Measurements from ENCODE around the gene DCHS1.

The DCHS1 gene

DNA sequence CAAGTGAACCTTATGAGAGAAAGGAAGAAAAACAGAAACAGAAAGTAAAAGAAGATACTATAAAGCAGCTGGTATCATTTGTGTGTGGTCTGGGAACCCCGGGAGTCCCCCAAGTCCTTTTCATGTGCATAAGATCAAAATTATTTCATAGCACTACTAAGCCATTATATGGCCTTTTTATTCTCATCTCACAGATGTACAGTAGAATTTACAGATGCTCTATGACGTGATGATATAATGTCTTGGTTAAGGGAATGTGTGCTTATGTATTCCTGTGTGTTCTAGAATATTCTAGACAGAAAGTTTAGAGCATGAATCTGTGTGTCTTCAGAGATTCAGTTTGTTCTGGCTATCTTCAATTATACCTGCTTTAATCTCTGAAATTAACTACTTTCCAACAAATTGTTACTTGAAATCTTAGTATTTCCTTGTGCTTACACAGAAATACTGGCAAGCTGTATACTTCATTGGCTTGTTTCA, 27.8 kb downstream of the DCHS1 start:
- DNase-seq (ENCODE audit: low read depth), result no peak

DNA sequence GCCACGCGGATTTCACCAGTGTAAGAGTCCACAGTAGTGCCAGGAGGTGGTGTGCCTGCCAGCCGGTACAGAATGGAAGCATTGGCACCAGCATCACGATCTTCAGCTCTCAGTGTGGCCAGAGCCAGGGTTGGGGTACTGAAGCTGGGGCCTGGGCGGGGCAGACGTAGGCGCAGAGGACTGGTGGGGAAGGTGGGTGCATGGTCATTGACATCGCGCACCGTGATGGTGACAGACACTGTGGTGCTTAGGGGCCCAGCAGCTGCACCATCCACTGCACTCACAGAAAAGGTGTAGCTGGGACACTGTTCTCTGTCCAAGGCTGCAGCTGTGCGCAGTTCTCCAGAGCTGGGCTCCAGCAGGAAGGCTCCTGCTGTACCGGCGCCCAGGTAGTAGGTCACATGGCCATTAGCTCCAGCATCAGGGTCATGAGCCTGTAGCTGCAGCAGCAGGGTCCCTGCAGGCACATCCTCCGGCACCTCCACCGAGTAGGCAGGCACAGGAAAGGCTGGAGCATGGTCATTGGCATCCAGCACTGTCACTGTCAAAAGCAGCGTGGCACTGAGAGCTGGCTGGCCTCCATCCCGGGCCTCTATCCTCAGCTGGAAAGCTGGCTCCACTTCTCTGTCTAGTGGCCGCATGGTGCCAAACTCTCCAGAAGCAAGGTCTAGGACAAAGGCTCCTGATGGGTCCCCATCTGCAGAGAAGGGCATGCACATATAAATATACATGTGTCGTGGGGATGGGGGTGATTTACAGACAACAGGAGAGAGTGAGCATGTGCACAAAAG, 28.4 kb downstream of the DCHS1 start:
- DNase-seq (ENCODE audit: low read depth), result no peak

DNA sequence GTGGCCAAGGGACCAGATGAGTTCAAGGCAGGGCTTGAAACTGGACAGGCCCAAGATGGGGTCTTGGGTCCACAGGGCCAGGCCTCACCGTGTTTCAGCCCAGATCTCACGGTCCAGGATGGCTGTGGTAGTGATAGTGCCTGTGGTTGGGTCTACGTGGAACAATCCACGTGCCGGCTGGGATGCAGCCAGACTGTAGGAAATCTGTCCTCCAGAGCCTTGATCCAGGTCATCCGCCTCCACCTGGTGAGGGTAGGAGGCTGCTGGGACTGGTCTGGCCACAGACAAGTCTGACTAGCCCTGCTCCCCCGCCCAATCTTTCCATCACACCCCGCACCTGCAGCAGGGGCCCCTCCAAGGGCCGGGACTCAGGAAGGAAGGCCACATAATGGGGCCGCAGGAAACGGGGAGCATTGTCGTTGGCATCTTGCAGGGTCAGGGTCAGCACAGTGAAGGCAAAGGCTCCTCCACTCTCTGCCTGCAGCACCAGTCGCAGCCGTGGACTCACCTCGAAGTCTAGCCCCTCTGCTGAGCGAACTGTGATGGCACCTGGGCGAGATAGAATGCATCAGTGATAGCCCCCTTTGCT, 29.7 kb downstream of the DCHS1 start:
- DNase-seq (ENCODE audit: low read depth), result no peak

DNA sequence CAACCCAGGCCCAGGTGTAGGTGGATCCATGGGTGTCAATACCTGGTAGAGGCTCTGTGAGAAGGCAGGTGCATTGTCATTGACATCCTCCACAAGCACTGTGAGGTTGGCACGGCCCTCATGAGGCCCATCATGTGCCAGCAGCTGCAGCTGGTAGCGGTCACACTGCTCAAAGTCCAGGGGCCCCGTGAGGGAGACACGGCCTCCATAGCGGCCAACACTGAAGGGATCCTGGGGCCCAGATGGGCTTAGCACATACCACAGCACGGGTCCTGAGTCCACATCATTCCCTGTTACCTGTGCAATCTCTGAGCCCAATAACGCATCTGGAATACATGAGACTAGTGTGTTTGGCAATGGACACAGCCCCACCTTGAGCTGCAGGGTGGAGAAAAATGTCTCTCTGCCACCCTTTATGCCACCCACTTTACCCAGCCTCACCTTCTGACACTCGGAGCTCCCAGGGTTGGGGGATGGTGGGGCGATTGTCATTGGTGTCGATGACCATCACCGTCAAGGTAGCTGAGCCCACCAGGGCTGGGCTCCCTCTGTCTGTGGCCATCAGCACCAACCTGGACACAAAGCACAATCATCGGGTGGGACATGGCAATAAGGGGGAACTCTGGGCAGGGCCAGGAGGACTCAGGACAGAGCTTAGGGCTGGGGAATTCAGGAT, 30.3 kb downstream of the DCHS1 start:
- no peak for DNase-seq (ENCODE audit: low read depth)

DNA sequence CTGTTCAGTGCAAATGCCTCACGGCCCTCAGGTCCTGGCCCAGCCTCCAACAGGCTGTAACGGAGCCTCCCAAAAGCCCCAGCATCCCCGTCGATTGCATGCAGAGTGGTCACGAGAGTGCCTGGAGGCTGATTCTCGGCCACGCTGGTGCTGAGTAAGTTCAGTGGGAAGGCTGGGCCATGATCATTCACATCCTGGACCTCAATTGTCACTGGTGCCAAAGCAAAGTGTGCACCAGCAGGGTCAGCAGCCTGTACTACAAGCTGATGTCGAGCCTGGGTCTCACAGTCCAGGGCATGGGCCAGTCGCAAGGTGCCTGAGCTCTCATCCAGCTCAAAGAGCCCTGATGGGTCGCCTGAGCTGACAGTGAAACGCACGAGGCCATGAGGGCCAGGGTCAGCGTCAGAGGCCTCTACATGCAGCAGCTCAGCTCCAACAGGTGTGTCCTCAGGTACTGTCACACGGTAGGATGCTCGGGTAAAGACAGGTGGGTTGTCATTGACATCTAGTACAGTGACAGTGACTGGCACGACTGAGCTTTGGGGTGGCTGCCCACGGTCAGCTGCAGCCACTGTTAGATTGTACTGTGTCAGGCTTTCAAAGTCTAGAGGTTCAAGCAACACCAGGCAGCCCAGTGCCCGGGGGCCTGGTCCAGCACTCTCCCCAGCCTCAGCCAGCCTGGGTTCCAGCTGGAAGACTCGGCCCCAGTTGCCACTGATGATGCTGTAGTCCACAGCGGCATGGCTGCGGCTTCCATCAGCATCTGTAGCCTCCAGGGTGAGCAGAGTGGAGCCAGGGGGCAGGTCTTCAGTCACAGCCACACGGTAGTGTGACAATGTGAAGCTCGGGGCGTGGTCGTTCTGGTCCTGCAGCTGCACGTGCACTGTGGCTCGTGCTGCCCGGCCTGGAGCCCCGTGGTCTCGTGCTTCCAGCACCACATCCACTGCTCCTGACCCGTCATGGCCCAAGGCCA, 31.9 kb downstream of the DCHS1 start:
- no peak for DNase-seq (ENCODE audit: low read depth)

DNA sequence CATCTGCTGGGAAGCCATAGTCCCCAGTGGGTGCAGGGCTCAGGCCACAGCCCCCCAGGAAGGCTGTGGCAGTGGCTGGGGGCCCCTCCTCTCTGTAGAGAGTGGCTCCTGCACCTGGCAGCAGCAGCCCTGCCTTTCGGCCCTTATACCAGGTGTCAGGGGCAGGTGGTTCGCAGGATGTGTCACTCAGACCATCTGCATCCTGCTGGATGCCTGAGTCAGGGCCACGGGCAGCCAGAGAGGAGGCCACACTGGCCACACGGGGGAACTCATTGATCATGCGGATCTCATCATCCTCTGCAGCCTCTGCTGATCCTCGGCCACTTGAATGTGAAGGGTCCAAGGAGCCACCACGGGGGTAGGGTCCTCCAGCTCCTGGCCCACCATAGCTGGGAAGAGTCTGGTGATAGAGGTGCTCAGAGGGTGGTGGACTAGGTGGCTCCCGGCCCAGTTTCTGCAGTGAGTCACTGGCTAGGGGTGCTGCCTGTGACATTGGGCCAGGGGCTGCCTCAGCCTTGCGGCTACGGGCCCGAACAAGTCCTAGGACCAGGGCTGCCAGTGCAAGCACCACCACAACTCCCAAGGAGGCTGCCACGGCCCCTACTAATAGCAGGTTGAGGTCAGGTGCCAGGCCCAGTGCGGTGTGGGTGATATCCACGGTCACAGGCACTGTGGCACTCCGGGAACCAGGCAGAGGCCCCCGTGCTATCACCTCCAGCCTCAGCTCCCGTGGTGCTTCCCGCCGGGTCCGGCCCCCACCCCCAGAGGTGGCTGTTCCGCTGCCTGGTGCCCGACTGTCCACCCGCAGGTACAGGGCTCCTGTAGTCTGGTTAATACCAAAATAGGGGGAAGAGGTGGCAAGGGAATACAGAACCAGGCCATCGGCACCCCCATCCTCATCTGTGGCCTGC, 33.1 kb downstream of the DCHS1 start:
- peak; percentile 33 for DNase-seq (ENCODE audit: low read depth)

DNA sequence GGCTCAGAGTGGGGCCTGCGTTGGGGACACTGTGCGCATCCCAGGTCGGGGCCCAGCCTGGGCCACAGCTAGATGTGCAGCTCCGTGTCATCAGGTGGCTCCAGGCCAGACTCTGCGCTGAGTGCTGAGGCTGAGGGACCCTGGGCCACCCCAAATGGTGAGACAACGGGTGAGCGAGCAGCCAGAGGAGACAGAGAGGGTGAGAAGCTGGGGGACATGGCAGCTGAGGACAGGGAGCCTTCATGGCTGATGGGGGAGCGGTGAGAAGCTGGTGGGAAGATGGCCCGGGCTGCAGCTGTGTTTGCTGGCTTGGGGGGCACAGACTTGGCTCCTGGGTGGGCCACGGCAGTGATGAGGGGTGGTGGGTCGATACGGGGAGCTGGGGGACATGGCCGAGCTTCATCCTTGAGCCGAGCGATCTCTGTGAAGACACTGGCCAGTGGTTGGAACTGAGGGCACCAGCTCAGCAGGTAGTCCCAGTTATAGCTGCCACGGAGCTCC, 33.8 kb downstream of the DCHS1 start:
- DNase-seq (ENCODE audit: low read depth), result no peak

DNA sequence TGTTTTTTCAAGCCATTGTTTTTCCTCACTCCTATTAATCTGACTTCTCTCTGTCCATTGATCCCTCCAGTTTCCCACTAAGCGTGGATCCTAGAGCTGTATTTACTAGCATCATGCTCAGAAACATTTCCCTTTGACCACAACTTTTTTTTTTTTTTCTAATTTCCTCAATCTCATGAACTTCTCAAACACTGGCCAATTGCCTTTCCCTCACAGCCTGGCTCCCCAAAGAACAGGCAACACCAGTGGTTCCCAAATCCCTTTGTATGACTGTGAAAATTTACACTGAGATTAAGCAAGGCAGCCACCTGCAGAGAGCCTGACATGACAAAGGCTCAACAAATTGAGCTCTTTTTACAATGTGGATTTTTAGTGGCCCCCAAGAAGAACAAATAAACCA, 35.0 kb downstream of the DCHS1 start:
- DNase-seq (ENCODE audit: low read depth), result no peak

DNA sequence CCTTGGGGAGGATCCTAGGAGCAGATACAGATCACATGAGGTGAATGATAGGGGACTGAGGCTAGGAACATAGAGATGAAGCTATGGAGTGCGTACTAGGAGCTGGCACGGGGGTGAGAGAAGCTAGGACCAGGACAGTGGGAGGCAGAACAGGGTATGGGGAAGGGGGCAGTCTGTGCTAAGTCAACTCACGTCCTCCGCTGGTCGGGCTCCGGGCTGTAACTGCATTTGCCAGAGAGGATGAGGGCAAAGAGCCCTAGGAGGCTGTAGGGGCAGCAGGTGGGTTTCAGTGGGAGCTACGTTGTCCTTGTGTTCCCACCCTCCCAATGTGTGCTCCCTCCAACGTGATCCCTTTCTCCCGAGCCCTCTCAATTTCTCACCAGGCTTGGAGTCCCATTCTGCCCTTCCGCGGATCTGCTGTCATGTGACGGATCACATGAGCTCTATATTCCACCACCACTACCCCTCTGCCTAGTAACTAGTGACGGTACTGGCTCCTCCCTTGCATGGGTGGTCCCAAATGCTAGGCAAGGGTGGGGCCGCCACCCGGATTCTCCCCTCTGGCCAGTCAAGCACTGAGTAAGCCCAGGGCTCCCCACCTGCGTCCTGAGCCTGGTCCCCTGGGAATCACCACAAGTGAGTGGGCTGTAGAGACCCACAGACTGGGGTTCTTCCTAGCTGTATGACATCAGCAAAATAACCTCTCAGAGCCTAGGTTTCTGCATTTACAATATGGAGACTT, 36.4 kb downstream of the DCHS1 start, which contains the start of gene TPP1:
Gene TPP1 (minus strand): TSS at position 419 of the 742 bp plus-strand sequence. CDS start 22 bp downstream, at position 397.
- DNase-seq (ENCODE audit: low read depth), result peak; percentile 97

DNA sequence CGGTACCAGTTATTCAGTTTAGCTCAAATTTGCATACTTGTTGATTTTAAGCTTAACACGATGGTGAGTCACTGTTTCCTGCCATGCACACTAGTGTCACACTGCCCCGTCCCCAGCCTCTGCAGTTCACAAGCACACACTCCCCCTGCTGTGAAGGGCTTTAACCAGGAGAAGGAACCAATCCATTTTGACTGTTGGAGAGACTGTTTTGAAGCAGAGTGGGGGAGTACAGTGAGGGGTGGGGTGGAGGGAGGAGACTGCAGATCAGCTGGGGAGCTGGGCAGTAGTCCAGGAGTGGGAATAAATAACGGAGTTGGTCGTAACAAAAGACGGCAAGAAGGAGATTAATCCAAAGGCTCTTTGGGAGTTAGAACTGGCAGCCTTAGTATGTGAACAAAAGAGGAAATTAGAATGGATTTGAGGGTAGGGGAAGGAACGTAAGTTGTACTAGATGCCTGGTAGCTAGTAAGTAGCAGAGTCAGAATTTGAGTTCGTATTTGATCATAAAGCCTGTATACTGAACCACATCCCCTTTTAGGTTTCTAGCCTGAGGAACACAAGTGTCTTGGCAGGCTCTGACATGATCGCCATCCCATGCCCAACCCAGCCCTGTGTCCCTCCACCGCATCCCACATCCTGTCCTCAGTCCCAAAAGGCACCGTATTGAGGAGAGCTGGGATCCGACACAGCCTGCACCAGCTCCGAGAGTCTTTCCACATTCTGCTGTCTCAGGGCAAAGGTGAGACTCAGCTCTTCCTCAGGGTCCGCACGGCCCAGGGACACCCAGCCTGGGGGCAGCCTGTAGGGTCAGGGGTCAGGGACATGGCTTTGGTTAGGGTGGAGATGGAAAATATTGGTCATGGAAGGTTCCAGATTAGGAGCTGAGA, 37.2 kb downstream of the DCHS1 start:
- peak; percentile 79 for DNase-seq (ENCODE audit: low read depth)

DNA sequence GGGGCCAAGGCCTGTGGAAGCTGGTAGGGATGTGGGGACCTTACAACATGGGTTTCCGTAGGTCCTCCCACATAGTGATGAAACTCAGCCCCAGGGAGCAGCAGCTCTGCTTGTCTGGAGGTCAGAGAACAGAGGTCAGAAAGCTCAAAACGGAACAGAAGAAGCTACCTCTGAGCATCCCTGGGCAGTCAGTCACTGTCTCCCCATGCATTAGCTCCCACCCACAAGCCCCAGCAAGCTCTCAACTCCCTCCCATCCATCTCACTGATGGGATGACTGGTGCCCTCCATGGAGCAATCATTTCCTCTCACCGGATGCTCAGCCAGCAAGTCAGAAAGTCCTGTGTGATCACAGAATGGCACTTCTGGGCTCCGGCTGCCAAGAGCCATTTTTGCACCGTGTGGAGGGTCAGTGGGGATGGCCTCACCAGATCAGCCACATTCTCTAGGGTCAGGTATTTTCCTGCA, 38.3 kb downstream of the DCHS1 start:
- DNase-seq (ENCODE audit: low read depth), result peak; percentile 81

DNA sequence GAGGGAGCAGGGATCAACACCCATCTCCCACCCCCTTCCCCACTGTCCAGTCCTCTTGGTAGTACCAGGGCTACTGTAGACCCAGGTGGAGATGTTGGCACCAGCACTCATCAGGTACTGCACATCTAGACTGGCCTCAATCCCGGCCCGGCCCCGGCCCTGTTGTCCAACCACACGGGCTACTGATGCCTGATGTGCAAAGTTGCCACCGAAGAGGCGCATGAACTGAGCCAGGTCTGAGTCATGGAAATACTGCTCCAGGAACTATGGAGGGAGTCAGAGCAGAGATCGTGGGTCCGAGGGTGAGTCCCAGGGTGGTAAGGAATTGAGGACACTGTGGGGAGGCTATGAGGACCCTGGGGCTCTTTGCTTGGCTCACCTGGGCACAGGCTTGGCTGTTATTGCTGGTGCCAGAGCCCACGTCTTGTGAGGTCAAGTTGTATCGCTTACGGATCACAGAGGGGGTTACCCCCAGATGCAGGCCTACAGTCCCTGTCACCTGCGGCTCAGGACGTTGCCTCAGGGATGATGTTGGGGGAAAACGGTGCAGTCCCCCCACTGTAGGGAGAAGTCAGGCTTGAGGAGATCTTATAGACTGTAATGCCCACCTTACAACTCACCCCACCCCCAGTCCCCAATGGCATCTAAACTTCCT, 38.9 kb downstream of the DCHS1 start:
- DNase-seq (ENCODE audit: low read depth), result peak; percentile 65

DNA sequence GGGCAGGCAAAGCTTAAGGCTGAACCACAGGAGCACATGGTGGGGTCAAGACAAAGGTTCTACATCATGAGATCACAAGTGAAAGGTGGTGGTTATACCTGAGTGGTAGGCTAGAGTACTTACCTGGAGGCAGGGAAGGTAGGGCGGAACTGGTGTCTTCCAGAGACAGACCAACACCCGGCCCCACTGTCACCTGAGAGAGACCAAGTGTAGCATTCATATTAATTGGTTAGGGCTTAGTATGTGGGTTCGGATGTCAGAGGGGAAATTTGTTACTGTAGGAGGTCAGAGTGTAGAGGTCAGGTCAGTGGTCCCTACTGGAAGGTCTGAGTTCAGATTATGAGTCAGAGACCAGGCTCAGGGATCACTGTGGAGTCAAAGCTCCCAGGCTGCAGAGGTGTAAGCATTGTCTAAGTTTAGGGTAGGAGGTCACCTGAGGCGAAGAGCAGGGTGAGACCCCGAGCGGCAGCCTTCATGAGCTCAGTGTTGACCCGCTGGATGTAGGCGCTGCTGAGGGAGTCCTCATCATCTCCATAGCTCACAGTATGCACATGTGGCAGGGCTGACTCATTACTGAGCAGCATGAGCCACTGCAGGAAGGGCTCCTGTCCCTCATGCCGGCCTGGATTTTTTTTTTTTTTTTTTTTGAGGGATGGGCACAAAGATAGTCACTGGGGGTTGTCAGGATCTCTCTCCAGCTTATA, 39.6 kb downstream of the DCHS1 start:
- DNase-seq (ENCODE audit: low read depth), result peak; percentile 85

DNA sequence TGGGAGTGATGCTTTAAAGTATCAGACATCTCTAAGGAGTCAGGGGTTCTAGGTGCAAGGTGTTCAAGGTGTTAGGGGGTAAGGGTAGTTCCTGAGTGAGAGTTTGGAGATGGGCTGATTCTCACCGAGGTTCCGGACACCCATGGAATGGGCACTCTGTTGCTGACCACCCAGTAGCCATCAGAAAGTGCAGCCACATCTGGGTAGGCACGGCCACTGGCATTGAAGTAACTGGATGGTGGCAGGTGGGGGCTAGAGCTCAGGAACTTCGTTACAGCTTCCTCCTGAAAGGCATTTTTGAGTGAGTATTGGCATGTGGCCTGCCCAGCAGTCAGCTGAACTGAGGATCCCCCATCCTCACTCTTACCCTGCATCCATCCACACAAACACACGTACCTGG, 40.6 kb downstream of the DCHS1 start:
- no peak for DNase-seq (ENCODE audit: low read depth)

DNA sequence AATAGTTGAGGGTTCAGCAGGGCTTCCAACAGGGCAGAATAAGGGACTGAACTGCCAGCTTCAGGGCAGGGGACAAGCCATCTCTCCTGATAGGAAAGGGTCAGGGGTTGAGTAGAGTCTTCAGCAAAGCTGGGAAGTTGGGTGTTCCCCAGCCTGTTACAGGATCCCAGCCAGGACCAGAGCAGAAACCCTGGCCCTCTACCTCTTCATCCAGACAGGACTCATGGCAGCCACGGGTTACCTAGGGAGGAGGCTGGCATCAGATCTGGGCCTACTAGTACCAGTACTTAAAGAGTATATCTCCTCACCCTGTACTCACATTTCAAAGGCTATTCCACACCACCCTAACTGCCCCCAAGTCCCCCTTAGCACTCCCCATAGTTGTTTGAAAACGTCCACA, 41.2 kb downstream of the DCHS1 start:
- no peak for DNase-seq (ENCODE audit: low read depth)

DNA sequence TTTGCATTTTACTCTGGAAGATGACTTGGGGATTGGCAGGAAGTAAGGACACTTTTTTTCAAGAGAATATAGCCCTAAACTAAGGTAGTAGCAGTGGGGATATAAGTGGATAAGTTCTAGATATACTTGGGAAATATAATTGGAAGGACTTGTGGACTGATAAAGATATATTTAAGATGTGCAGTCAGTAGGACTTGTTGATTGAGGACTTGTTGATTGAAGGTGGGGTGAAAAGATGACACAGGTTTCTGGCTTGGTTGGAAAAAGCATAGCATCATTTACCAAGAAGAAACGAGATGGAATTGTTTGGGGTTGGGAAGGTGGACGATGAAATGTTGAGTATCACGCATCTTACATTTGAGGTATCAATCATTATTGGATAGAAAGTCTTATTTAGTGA, 42.1 kb downstream of the DCHS1 start:
- DNase-seq (ENCODE audit: low read depth), result no peak

Data from ELR (cell line).